Neutrophil (primary cell): Measurements from ENCODE around the gene DTX1.

ENCODE experiments used
- H3K27ac ChIP-seq: fragments of 200-600 bp; sonication (generic); 2 replicates; pipeline ENCODE4 v1.5.1; 2016; ENCODE audit warnings: mild to moderate bottlenecking, moderate library complexity
- H3K27me3 ChIP-seq: fragments of 200-600 bp; sonication (generic); 2 replicates; pipeline ENCODE4 v1.6.0; 2016; ENCODE audit warnings: mild to moderate bottlenecking
- H3K36me3 ChIP-seq: fragments of 200-600 bp; sonication (generic); 2 replicates; pipeline ENCODE4 v1.5.1; 2017
- H3K4me1 ChIP-seq, 2 experiments: fragments of 200-600 bp in 1 of 2; sonication (generic) in 1 of 2; 1 replicate in 1 of 2; 2 replicates in 1 of 2; pipeline versions ENCODE4 v1.5.1 to v1.6.1; 2013 to 2016; ENCODE audit warnings: low read depth in 1 of 2, low read length in 1 of 2, mild to moderate bottlenecking in 1 of 2, moderate library complexity in 1 of 2; ENCODE audit not compliant: control insufficient read depth in 1 of 2, insufficient read depth in 1 of 2
- H3K4me3 ChIP-seq, 2 experiments: fragments of 200-600 bp in 1 of 2; sonication (generic) in 1 of 2; 1 replicate in 1 of 2; 2 replicates in 1 of 2; pipeline ENCODE4 v1.5.1; 2013 to 2016; ENCODE audit warnings: low read depth in 1 of 2, low read length in 1 of 2, mild to moderate bottlenecking in 1 of 2, moderate library complexity in 1 of 2
- H3K9me3 ChIP-seq: fragments of 200-600 bp; sonication (generic); 2 replicates; pipeline ENCODE4 v1.5.1; 2016
- CTCF ChIP-seq: fragments of 200-600 bp; sonication (generic); IDR thresholded peaks from 2 replicates; pipeline ENCODE4 v1.5.1; 2016; ENCODE audit warnings: antibody characterized with exemption

DTX1 gene

GRCh38 chr12:113056631-113057488 is at the start of gene DTX1:
Gene DTX1 (plus strand): TSS chr12:113056730. CDS start chr12:113058193, 1,463 bp downstream.
- no peak for TF ChIP-seq CTCF
- Histone ChIP-seq H3K27me3 (peaks cover 72% of the 10 kb centered on the region), H3K4me3 (no peak within 1 kb of the TSS), H3K4me1 (no peaks in the 10 kb centered on the region), H3K9me3 (no peaks in the 10 kb centered on the region), H3K36me3 (no peaks in the 10 kb centered on the region), H3K27ac (no peak within 1 kb of the TSS)

GRCh38 chr12:113007166-113007565 is 49.4 kb upstream of the DTX1 start:
- Histone ChIP-seq H3K4me1 (no peaks in the 10 kb centered on the region), H3K36me3 (no peaks in the 10 kb centered on the region), H3K27ac (no peak overlapping the region), H3K27me3 (no peaks in the 10 kb centered on the region), H3K9me3 (no peaks in the 10 kb centered on the region), H3K4me3 (no peak overlapping the region)
- no peak for TF ChIP-seq CTCF

GRCh38 chr12:113010701-113011100 is 45.8 kb upstream of the DTX1 start:
- no peaks in the 10 kb centered on the region for H3K4me1 ChIP-seq
- no peaks in the 10 kb centered on the region for H3K9me3 ChIP-seq
- H3K27me3 ChIP-seq = no peaks in the 10 kb centered on the region
- H3K27ac ChIP-seq = no peak overlapping the region
- no peaks in the 10 kb centered on the region for H3K36me3 ChIP-seq
- no peak for TF ChIP-seq CTCF
- no peak overlapping the region for H3K4me3 ChIP-seq

- Histone ChIP-seq H3K27me3 (no peaks in the 10 kb centered on the region), H3K4me3 (no peak overlapping the region), H3K9me3 (no peaks in the 10 kb centered on the region), H3K4me1 (no peaks in the 10 kb centered on the region), H3K27ac (no peak overlapping the region), H3K36me3 (no peaks in the 10 kb centered on the region)
- TF ChIP-seq CTCF = no peak
Measured at GRCh38 chr12:113014565-113014964, 42.0 kb upstream of the DTX1 start.

- no peaks in the 10 kb centered on the region for H3K36me3 ChIP-seq
- no peaks in the 10 kb centered on the region for H3K27me3 ChIP-seq
- H3K27ac ChIP-seq = no peak overlapping the region
- H3K4me3 ChIP-seq = no peak overlapping the region
- no peaks in the 10 kb centered on the region for H3K4me1 ChIP-seq
- TF ChIP-seq CTCF = no peak
- H3K9me3 ChIP-seq = no peaks in the 10 kb centered on the region
Measured at GRCh38 chr12:113016796-113017195, 39.7 kb upstream of the DTX1 start.
